Stimulated activated effector memory CD8-positive, alpha-beta T cell treated with anti-CD3 and anti-CD28 coated beads, Interleukin-12 subunit alpha, Interleukin-12 subunit beta, amount 100 ng/mL, for 72 hours (primary cell): ENCODE results near the gene WDFY2.
"Not testable (repeated sequence)": the region's sequence is repeated elsewhere in the genome, so short reads cannot be mapped to it uniquely, and the experiment has no call there.

Experiments
- ATAC-seq: fragments of 150-1000 bp; cut with Tn5 transposase; 2 replicates; pipeline ENCODE4 v1.10.0; 2021
- DNase-seq, 2 donors: peaks; one replicate each; pipeline ENCODE4 v3.0.0; 2021 to 2022; ENCODE audit warnings: low spot score in 2 of 2
- H3K27ac Mint-ChIP-seq: one replicate; pipeline ENCODE4 v1.8.0; 2022; ENCODE audit warnings: mild to moderate bottlenecking, mixed read lengths
- H3K36me3 Mint-ChIP-seq: one replicate; pipeline ENCODE4 v1.8.0; 2022; ENCODE audit warnings: mild to moderate bottlenecking, mixed read lengths
- H3K4me1 Mint-ChIP-seq: one replicate; pipeline ENCODE4 v1.8.0; 2022; ENCODE audit warnings: mixed read lengths
- H3K4me3 Mint-ChIP-seq: one replicate; pipeline ENCODE4 v1.8.0; 2022; ENCODE audit warnings: mild to moderate bottlenecking, mixed read lengths
- H3K9me3 Mint-ChIP-seq: one replicate; pipeline ENCODE4 v1.8.0; 2022; ENCODE audit warnings: mixed read lengths

The WDFY2 gene

GRCh38 chr13:51676739-51677138 is 92.5 kb downstream of the WDFY2 start:
- Mint-ChIP-seq H3K9me3 (no peaks in the 10 kb centered on the region), H3K4me3 (no peak overlapping the region), H3K36me3 (peaks cover 4% of the 10 kb centered on the region), H3K27ac (no peak overlapping the region), H3K4me1 (peaks cover 12% of the 10 kb centered on the region)
- DNase-seq (no peak), ATAC-seq (no peak)

GRCh38 chr13:51678420-51678819 is 94.2 kb downstream of the WDFY2 start:
- Mint-ChIP-seq H3K36me3 (peaks cover 4% of the 10 kb centered on the region), H3K27ac (no peak overlapping the region), H3K9me3 (no peaks in the 10 kb centered on the region), H3K4me3 (no peak overlapping the region), H3K4me1 (peaks cover 6% of the 10 kb centered on the region)
- DNase-seq: no peak
- ATAC-seq: no peak

GRCh38 chr13:51679616-51680015 is 95.4 kb downstream of the WDFY2 start:
- Mint-ChIP-seq H3K27ac (no peak overlapping the region), H3K9me3 (no peaks in the 10 kb centered on the region), H3K4me3 (no peak overlapping the region), H3K4me1 (peaks cover 6% of the 10 kb centered on the region), H3K36me3 (peaks cover 4% of the 10 kb centered on the region)
- ATAC-seq: no peak
- no peak for DNase-seq

GRCh38 chr13:51681037-51681678 is 96.9 kb downstream of the WDFY2 start:
- no peak for DNase-seq
- ATAC-seq: peak; percentile 98
- Mint-ChIP-seq H3K27ac (no peak overlapping the region), H3K9me3 (no peaks in the 10 kb centered on the region), H3K36me3 (peaks cover 4% of the 10 kb centered on the region), H3K4me1 (peaks cover 6% of the 10 kb centered on the region), H3K4me3 (no peak overlapping the region)

GRCh38 chr13:51682686-51683085 is 98.4 kb downstream of the WDFY2 start:
- Mint-ChIP-seq H3K36me3 (peaks cover under 1% of the 10 kb centered on the region), H3K27ac (no peak overlapping the region), H3K4me3 (no peak overlapping the region), H3K9me3 (no peaks in the 10 kb centered on the region), H3K4me1 (peaks cover 8% of the 10 kb centered on the region)
- DNase-seq: no peak
- ATAC-seq: no peak

- H3K4me1 Mint-ChIP-seq: peaks cover 15% of the 10 kb centered on the region
- H3K9me3 Mint-ChIP-seq: no peaks in the 10 kb centered on the region
- DNase-seq: no peak
- ATAC-seq: no peak
- no peak overlapping the region for H3K4me3 Mint-ChIP-seq
- H3K36me3 Mint-ChIP-seq: no peaks in the 10 kb centered on the region
- no peak overlapping the region for H3K27ac Mint-ChIP-seq
Observed at GRCh38 chr13:51683597-51683996, 99.3 kb downstream of the WDFY2 start.

GRCh38 chr13:51684076-51684475 is 99.8 kb downstream of the WDFY2 start:
- ATAC-seq: no peak

GRCh38 chr13:51687947-51688714 is 103.9 kb downstream of the WDFY2 start:
- no peaks in the 10 kb centered on the region for H3K9me3 Mint-ChIP-seq
- no peak overlapping the region for H3K4me3 Mint-ChIP-seq
- no peak for ATAC-seq
- H3K36me3 Mint-ChIP-seq: no peaks in the 10 kb centered on the region
- H3K27ac Mint-ChIP-seq: no peak overlapping the region
- H3K4me1 Mint-ChIP-seq: peaks cover 15% of the 10 kb centered on the region
- no peak for DNase-seq

More at GRCh38 chr13:51684076-51684475, 99.8 kb downstream of the WDFY2 start:
- Mint-ChIP-seq H3K36me3 (no peaks in the 10 kb centered on the region), H3K9me3 (no peaks in the 10 kb centered on the region), H3K4me1 (peaks cover 16% of the 10 kb centered on the region), H3K4me3 (no peak overlapping the region), H3K27ac (no peak overlapping the region)
- no peak for DNase-seq

GRCh38 chr13:51688937-51689662 is 104.8 kb downstream of the WDFY2 start:
- ATAC-seq (no peak), DNase-seq (no peak)
- H3K4me1 Mint-ChIP-seq: peaks cover 15% of the 10 kb centered on the region
- H3K27ac Mint-ChIP-seq: no peak overlapping the region
- H3K9me3 Mint-ChIP-seq: no peaks in the 10 kb centered on the region
- no peaks in the 10 kb centered on the region for H3K36me3 Mint-ChIP-seq
- H3K4me3 Mint-ChIP-seq: no peak overlapping the region

- Mint-ChIP-seq H3K27ac (no peak overlapping the region), H3K36me3 (no peaks in the 10 kb centered on the region), H3K4me3 (no peak overlapping the region), H3K4me1 (peaks cover 15% of the 10 kb centered on the region), H3K9me3 (no peaks in the 10 kb centered on the region)
- ATAC-seq (no peak), DNase-seq (no peak)
Observed at GRCh38 chr13:51689663-51689996, 105.4 kb downstream of the WDFY2 start.

GRCh38 chr13:51695677-51696076 is 111.4 kb downstream of the WDFY2 start:
- not testable (repeated sequence) for H3K4me3 Mint-ChIP-seq, DNase-seq, H3K9me3 Mint-ChIP-seq, H3K4me1 Mint-ChIP-seq, H3K36me3 Mint-ChIP-seq, ATAC-seq, H3K27ac Mint-ChIP-seq

- no peaks in the 10 kb centered on the region for H3K36me3 Mint-ChIP-seq
- H3K4me1 Mint-ChIP-seq: no peaks in the 10 kb centered on the region
- H3K9me3 Mint-ChIP-seq: no peaks in the 10 kb centered on the region
- no peak overlapping the region for H3K27ac Mint-ChIP-seq
- ATAC-seq (no peak), DNase-seq (no peak)
- H3K4me3 Mint-ChIP-seq: no peak overlapping the region
Observed at GRCh38 chr13:51697181-51697580, 112.9 kb downstream of the WDFY2 start.

GRCh38 chr13:51697855-51698254 is 113.6 kb downstream of the WDFY2 start:
- Mint-ChIP-seq H3K4me3 (no peak overlapping the region), H3K36me3 (no peaks in the 10 kb centered on the region), H3K27ac (no peak overlapping the region), H3K9me3 (no peaks in the 10 kb centered on the region), H3K4me1 (no peaks in the 10 kb centered on the region)
- DNase-seq (no peak), ATAC-seq (no peak)

GRCh38 chr13:51698352-51698751 is 114.1 kb downstream of the WDFY2 start:
- no peak for ATAC-seq
- H3K27ac Mint-ChIP-seq: no peak overlapping the region
- H3K4me1 Mint-ChIP-seq: no peaks in the 10 kb centered on the region
- H3K4me3 Mint-ChIP-seq: no peak overlapping the region
- DNase-seq: no peak
- no peaks in the 10 kb centered on the region for H3K36me3 Mint-ChIP-seq
- no peaks in the 10 kb centered on the region for H3K9me3 Mint-ChIP-seq

- ATAC-seq: no peak
- Mint-ChIP-seq H3K36me3 (no peaks in the 10 kb centered on the region), H3K9me3 (peaks cover 3% of the 10 kb centered on the region)
Observed at GRCh38 chr13:51704399-51705313, 120.4 kb downstream of the WDFY2 start.

More at GRCh38 chr13:51704399-51705313, 120.4 kb downstream of the WDFY2 start:
- DNase-seq: no peak
- Mint-ChIP-seq H3K4me1 (no peaks in the 10 kb centered on the region), H3K4me3 (no peak overlapping the region), H3K27ac (no peak overlapping the region)
